ENCODE data around the gene TYMS.

DNA sequence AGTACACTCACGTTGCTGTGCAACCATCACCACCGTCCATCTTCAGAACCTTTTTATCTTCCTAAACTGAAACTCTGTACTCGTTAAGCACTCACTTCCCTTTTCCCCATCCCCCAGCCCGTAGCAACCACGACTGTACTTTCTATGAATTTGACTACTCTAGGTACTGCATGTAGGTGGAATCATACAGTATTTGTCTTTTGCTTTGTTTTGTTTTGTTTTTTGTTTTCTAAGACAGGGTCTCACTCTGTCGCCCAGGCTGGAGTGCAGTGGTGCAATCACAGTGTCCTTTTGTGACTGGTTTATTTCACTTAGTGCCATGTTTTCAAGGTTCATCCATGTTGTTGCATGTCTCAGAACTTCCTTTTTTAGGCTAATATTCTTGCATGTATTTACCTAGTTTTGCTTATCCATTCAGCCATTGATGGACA lies 7.0 kb upstream of the TYMS start:
- TF ChIP-seq, protein P1, sequence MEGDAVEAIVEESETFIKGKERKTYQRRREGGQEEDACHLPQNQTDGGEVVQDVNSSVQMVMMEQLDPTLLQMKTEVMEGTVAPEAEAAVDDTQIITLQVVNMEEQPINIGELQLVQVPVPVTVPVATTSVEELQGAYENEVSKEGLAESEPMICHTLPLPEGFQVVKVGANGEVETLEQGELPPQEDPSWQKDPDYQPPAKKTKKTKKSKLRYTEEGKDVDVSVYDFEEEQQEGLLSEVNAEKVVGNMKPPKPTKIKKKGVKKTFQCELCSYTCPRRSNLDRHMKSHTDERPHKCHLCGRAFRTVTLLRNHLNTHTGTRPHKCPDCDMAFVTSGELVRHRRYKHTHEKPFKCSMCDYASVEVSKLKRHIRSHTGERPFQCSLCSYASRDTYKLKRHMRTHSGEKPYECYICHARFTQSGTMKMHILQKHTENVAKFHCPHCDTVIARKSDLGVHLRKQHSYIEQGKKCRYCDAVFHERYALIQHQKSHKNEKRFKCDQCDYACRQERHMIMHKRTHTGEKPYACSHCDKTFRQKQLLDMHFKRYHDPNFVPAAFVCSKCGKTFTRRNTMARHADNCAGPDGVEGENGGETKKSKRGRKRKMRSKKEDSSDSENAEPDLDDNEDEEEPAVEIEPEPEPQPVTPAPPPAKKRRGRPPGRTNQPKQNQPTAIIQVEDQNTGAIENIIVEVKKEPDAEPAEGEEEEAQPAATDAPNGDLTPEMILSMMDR (conservative IDR thresholded peaks at IDR 0.05; ENCODE audit: low read length) = no peak
- no peak for TF ChIP-seq EZH2phosphoT487 (IDR thresholded peaks at IDR 0.05; ENCODE audit: borderline replicate concordance)

Measured in Loucy (cell line).